GM12878 (cell line): ENCODE data around the gene CHKA. TPM values are rescaled to one million over a fixed set of nuclear protein-coding genes. Genes with fewer than 3 reads are reported as not detected.

Source experiments
- ATAC-seq: fragments of 200-7000 bp; cut with Tn5 transposase; 3 replicates; pipeline ENCODE4 v1.9.1; 2020; ENCODE audit warnings: mild to moderate bottlenecking, moderate library complexity
- BruUV-seq: library from RNA; stranded (reverse); fragments of 400-500 nt; replicated peaks from 2 replicates; lab custom pipeline; 2021; lab: Mats Ljungman, UMichigan
- CTCF ChIA-PET: fragments of 300-600 bp; sonication (Branson Sonifier 250); formaldehyde crosslinking; extraction: SDS; loops from one replicate; lab custom pipeline; 2021; ENCODE audit warnings: inconsistent platforms; lab: Yijun Ruan, JAX
- POLR2A ChIA-PET: fragments of 350-600 bp; formaldehyde crosslinking; extraction: SDS; loops from one replicate; lab custom pipeline; 2021; ENCODE audit warnings: inconsistent platforms; lab: Charles Lee
- RAD21 ChIA-PET: fragments of 300-600 bp; sonication (Branson Sonifier 250); formaldehyde crosslinking; loops from one replicate; lab custom pipeline; 2023; ENCODE audit warnings: antibody characterized with exemption; ENCODE audit not compliant: unreplicated experiment; lab: Charles Lee
- SMC1A ChIA-PET: fragments of 300-600 bp; sonication (Branson Sonifier 250); formaldehyde crosslinking; loops from one replicate; lab custom pipeline; 2023; ENCODE audit not compliant: unreplicated experiment, uncharacterized antibody; lab: Charles Lee
- DNase-seq: peaks from one replicate; pipeline ENCODE4 v3.0.0-alpha.2; 2011; ENCODE audit warnings: low read depth, low spot score
- FAIRE-seq: peaks from 3 replicates; lab custom pipeline; 2011; peaks lifted over from hg19 to GRCh38; lab: Jason Lieb, UNC
- H2AFZ ChIP-seq: 2 replicates; pipeline ENCODE4 v1.6.0; 2011; ENCODE audit warnings: low read depth, low read length, control low read depth; ENCODE audit not compliant: control insufficient read depth
- H3K27ac ChIP-seq: 2 replicates; pipeline ENCODE4 v1.5.1; 2011; ENCODE audit warnings: control low read depth; ENCODE audit not compliant: control insufficient read depth, insufficient read depth
- H3K27me3 ChIP-seq, 2 experiments: replicated peaks in 1 of 2; 2 replicates each; pipeline versions ENCODE4 v1.6.0 to v1.6.1; 2011; ENCODE audit warnings: low read length in 1 of 2; ENCODE audit not compliant: control insufficient read depth in 2 of 2, insufficient read depth in 2 of 2
- H3K36me3 ChIP-seq, 2 experiments: 2 replicates each; pipeline ENCODE4 v1.5.1; 2011; ENCODE audit warnings: low read length in 1 of 2; ENCODE audit not compliant: control insufficient read depth in 2 of 2, insufficient read depth in 2 of 2
- H3K4me1 ChIP-seq: 2 replicates; pipeline ENCODE4 v1.6.1; 2011; ENCODE audit warnings: mild to moderate bottlenecking, low read length, moderate library complexity, mixed read lengths; ENCODE audit not compliant: control insufficient read depth, insufficient read depth
- H3K4me2 ChIP-seq: 2 replicates; pipeline ENCODE4 v1.6.0; 2011; ENCODE audit warnings: control low read depth; ENCODE audit not compliant: control insufficient read depth, insufficient read depth
- H3K4me3 ChIP-seq: fragments of 200-600 bp; sonication (generic); 2 replicates; pipeline ENCODE4 v1.5.1; 2016
- H3K79me2 ChIP-seq: 2 replicates; pipeline ENCODE4 v1.6.0; 2011; ENCODE audit warnings: low read length; ENCODE audit not compliant: control insufficient read depth, insufficient read depth
- H3K9ac ChIP-seq: 2 replicates; pipeline ENCODE4 v1.8.0; 2011; ENCODE audit warnings: low read length, control low read depth, mixed read lengths; ENCODE audit not compliant: control insufficient read depth, insufficient read depth
- H3K9me3 ChIP-seq: replicated peaks from 3 replicates; pipeline ENCODE4 v1.5.1; 2011; ENCODE audit warnings: mild to moderate bottlenecking, low read length; ENCODE audit not compliant: control insufficient read depth, insufficient read depth
- H4K20me1 ChIP-seq: 2 replicates; pipeline ENCODE4 v1.6.0; 2011; ENCODE audit not compliant: control insufficient read depth, insufficient read depth
- BHLHE40 ChIP-seq, 2 experiments: fragments of 450-650 bp in 1 of 2; IDR thresholded peaks; 2 replicates each; pipeline ENCODE4 v1.6.1; 2011 to 2017; ENCODE audit warnings: low read depth in 2 of 2, borderline replicate concordance in 1 of 2, improper control_type of control experiment in 1 of 2, low read length in 1 of 2, mild to moderate bottlenecking in 1 of 2
- IKZF1 ChIP-seq: fragments of 450-650 bp; conservative IDR thresholded peaks from 2 replicates; pipeline ENCODE4 v1.6.1; 2017; ENCODE audit warnings: antibody characterized with exemption, mild to moderate bottlenecking
- MTA2 ChIP-seq: fragments of 450-650 bp; IDR thresholded peaks from 2 replicates; pipeline ENCODE4 v1.6.1; 2016; ENCODE audit warnings: low read depth, mild to moderate bottlenecking, moderate library complexity
- MYB ChIP-seq: fragments of 150-350 bp; IDR thresholded peaks from 2 replicates; pipeline ENCODE4 v1.6.1; 2014; ENCODE audit warnings: mild to moderate bottlenecking, low read depth, low read length, borderline replicate concordance
- PAX5 ChIP-seq: IDR thresholded peaks from 2 replicates; pipeline ENCODE4 v1.6.1; 2011; ENCODE audit warnings: low read depth, low read length, borderline replicate concordance
- POU2F2 ChIP-seq: IDR thresholded peaks from 3 replicates; pipeline ENCODE4 v1.6.1; 2011; ENCODE audit warnings: low read depth, mild to moderate bottlenecking, low read length, borderline replicate concordance
- TARDBP ChIP-seq: IDR thresholded peaks from 2 replicates; pipeline ENCODE4 v1.6.1; 2016; ENCODE audit warnings: borderline replicate concordance
- WGBS: methylation state at CpG from one replicate; pipeline ENCODE4 v1.1.6; 2016; ENCODE audit warnings: low lambda C conversion rate; ENCODE audit not compliant: insufficient replicate concordance, insufficient coverage; ENCODE audit errors: missing lambda C conversion rate; 5-methylcytosine and 5-hydroxymethylcytosine counted together
- in situ Hi-C: fragments of 300-500 bp; cut with MboI; formaldehyde crosslinking; loops from 9 replicates; pipeline ENCODE4 v1.14.3; 2018; ENCODE audit warnings: mixed read lengths
- intact Hi-C: fragments of 100-400 bp; cut with micrococcal nuclease; formaldehyde crosslinking; loops from one replicate; pipeline ENCODE4 v1.14.2; 2022; ENCODE audit not compliant: unreplicated experiment
- polyA plus RNA-seq, 11 experiments: library from polyadenylated mRNA; depleted of rRNA in 4 of 11; unstranded in 6 of 11; stranded (reverse) in 5 of 11; fragments of >200 nt; fragmentation: Nextera tagmentation in 4 of 11; fragmentation: Illumina TruSeq in 1 of 11; extraction: Ambion mirVana in 4 of 11; extraction: Trizol in 1 of 11; gene quantifications; 1 replicate in 1 of 11; 2 replicates in 10 of 11; pipeline versions ENCODE4 v1.2.1 to v1.2.3, GENCODE V29; 2011 to 2016; ENCODE audit warnings: inconsistent platforms in 2 of 11, missing spikeins in 2 of 11, low read depth in 1 of 11
- total RNA-seq, 4 experiments: library from RNA; depleted of rRNA in 3 of 4; stranded (reverse); fragments of >200 nt in 3 of 4; fragmentation: Illumina TruSeq in 1 of 4; extraction: Trizol in 1 of 4; gene quantifications; 2 replicates each; pipeline versions ENCODE4 v1.2.1 to v1.2.3, GENCODE V29; 2013 to 2021
- TF ChIP-seq, protein P1 (sequence below): fragments of 450-650 bp; IDR thresholded peaks from 2 replicates; pipeline ENCODE4 v1.6.1; 2016; ENCODE audit warnings: mild to moderate bottlenecking
- TF ChIP-seq, protein P2 (sequence below): fragments of 450-650 bp; IDR thresholded peaks from 2 replicates; pipeline ENCODE4 v1.6.1; 2017; ENCODE audit warnings: low read depth, mild to moderate bottlenecking, moderate library complexity
- TF ChIP-seq, protein P3 (sequence below): fragments of 450-650 bp; formaldehyde crosslinking; IDR thresholded peaks from 2 replicates; pipeline ENCODE4 v1.4.0; 2020; ENCODE audit warnings: mild to moderate bottlenecking, moderate library complexity

The CHKA gene
- total and polyA plus RNA-seq, 10 of the 15 experiments (the other 5 are each of a cell fraction or from before 2014, with no cell fraction given): 5.2 to 29.2 (median 21.2) TPM

DNA sequence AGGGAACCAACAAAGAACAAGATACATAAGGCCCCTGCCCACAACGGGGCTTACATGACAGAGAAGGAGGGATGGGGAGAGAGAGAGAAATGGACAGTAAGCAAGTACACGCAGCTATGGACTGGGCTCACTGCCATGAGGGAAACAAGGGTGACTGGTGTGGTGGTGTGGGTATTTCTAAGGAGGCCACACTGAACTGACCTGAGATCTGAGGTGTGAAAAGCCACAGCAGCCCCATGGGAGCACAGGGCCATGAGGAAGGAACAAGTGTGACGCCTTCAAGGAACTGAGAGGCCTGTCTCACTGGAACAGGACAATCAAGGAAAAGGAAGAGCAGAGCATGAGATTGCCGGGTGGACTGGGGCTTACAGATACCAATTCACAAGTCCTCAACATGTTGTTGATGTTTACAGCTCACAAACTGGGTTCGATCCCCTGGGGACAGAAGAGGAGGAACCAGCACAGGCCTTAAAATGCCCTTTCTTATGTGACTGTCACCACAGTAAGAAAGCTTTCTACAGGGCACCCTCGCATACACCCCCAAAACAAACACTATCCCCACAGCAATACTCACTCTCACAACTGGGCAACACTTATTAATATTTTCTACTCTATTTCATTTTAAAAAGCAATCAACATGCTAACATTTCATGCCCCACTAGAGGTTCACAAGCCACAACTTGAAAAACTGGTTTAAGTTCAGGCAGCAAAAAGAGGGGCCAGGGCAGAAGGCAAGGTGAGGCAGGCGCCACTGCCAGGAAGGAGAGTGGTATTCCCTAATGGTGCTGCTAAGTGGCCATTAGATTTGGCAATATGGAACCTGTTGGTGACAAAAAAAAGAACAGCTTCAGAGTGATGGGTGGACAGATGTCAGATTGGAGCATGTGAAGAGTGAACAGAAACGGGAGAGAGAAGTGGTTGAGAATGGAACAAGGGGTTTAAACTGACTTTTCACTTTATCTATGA is 43.3 kb downstream of the CHKA start:
- no peaks in the 10 kb centered on the region for H3K27me3 ChIP-seq
- H3K4me3 ChIP-seq: no peak overlapping the region
- SMC1A ChIA-PET: interaction anchor here (0.6 to 2.5 kb wide), 9 partner anchors 8 to 126 kb away, joined by 3 to 15 read pairs (median 4); no protein-coding TSS in a partner anchor
- WGBS: 45% methylated on average over 8 of the region's 8 CpGs
- H2AFZ ChIP-seq: no peak overlapping the region
- RAD21 ChIA-PET: interaction anchor here (0.7 to 1.2 kb wide), 3 partner anchors 22 to 126 kb away, joined by 3 to 6 read pairs (median 5); no protein-coding TSS in a partner anchor
- FAIRE-seq (no peak), ATAC-seq (peak; percentile 97), DNase-seq (peak; percentile 53)
- no TSS peak for BruUV-seq
- no peaks in the 10 kb centered on the region for H3K79me2 ChIP-seq
- no peaks in the 10 kb centered on the region for H4K20me1 ChIP-seq
- intact Hi-C loops: loop anchor here (2.0 kb wide), 2 partner anchors 19 to 41 kb away; no protein-coding TSS in a partner anchor
- peaks cover 15 to 22% of the 10 kb centered on the region in 2 experiments for H3K36me3 ChIP-seq
- H3K4me2 ChIP-seq: no peak overlapping the region
- CTCF ChIA-PET: interaction anchor here (0.5 to 1.5 kb wide), 10 partner anchors 10 to 220 kb away, joined by 3 to 4 read pairs (median 3); no protein-coding TSS in a partner anchor
- in situ Hi-C loops: no loop called here
- H3K27ac ChIP-seq: 0 out of 2 replicates have a peak overlapping the region, but pooled peaks have one; percentile 7
- POLR2A ChIA-PET: interaction anchor here (0.6 to 1.2 kb wide), 6 partner anchors 14 to 1951 kb away, joined by 3 to 4 read pairs (median 3); no protein-coding TSS in a partner anchor
- no peaks in the 10 kb centered on the region for H3K9me3 ChIP-seq
- H3K4me1 ChIP-seq: peaks cover 3% of the 10 kb centered on the region; the same call in 1 of the 2 replicates
- no peak overlapping the region for H3K9ac ChIP-seq
- TF ChIP-seq TARDBP (no peak), MYB (no peak), BHLHE40 (IDR thresholded peaks at IDR 0.05; ENCODE audit: borderline replicate concordance in 1 of 2, low read depth in 2 of 2, low read length in 1 of 2) (peak in 1 of 2 experiments; percentile 49; a peak in 1 of 4 replicates), IKZF1 (peak; percentile 94), POU2F2 (no peak), MTA2 (peak; percentile 71), PAX5 (peak; percentile 71; the same call in 1 of the 2 replicates)
- TF ChIP-seq, protein P1, sequence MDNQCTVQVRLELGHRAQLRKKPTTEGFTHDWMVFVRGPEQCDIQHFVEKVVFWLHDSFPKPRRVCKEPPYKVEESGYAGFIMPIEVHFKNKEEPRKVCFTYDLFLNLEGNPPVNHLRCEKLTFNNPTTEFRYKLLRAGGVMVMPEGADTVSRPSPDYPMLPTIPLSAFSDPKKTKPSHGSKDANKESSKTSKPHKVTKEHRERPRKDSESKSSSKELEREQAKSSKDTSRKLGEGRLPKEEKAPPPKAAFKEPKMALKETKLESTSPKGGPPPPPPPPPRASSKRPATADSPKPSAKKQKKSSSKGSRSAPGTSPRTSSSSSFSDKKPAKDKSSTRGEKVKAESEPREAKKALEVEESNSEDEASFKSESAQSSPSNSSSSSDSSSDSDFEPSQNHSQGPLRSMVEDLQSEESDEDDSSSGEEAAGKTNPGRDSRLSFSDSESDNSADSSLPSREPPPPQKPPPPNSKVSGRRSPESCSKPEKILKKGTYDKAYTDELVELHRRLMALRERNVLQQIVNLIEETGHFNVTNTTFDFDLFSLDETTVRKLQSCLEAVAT: peak; percentile 57; the same call in 1 of the 2 replicates
- TF ChIP-seq, protein P2, sequence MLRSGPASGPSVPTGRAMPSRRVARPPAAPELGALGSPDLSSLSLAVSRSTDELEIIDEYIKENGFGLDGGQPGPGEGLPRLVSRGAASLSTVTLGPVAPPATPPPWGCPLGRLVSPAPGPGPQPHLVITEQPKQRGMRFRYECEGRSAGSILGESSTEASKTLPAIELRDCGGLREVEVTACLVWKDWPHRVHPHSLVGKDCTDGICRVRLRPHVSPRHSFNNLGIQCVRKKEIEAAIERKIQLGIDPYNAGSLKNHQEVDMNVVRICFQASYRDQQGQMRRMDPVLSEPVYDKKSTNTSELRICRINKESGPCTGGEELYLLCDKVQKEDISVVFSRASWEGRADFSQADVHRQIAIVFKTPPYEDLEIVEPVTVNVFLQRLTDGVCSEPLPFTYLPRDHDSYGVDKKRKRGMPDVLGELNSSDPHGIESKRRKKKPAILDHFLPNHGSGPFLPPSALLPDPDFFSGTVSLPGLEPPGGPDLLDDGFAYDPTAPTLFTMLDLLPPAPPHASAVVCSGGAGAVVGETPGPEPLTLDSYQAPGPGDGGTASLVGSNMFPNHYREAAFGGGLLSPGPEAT: peak; percentile 81
- TF ChIP-seq, protein P3, sequence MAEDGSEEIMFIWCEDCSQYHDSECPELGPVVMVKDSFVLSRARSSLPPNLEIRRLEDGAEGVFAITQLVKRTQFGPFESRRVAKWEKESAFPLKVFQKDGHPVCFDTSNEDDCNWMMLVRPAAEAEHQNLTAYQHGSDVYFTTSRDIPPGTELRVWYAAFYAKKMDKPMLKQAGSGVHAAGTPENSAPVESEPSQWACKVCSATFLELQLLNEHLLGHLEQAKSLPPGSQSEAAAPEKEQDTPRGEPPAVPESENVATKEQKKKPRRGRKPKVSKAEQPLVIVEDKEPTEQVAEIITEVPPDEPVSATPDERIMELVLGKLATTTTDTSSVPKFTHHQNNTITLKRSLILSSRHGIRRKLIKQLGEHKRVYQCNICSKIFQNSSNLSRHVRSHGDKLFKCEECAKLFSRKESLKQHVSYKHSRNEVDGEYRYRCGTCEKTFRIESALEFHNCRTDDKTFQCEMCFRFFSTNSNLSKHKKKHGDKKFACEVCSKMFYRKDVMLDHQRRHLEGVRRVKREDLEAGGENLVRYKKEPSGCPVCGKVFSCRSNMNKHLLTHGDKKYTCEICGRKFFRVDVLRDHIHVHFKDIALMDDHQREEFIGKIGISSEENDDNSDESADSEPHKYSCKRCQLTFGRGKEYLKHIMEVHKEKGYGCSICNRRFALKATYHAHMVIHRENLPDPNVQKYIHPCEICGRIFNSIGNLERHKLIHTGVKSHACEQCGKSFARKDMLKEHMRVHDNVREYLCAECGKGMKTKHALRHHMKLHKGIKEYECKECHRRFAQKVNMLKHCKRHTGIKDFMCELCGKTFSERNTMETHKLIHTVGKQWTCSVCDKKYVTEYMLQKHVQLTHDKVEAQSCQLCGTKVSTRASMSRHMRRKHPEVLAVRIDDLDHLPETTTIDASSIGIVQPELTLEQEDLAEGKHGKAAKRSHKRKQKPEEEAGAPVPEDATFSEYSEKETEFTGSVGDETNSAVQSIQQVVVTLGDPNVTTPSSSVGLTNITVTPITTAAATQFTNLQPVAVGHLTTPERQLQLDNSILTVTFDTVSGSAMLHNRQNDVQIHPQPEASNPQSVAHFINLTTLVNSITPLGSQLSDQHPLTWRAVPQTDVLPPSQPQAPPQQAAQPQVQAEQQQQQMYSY (CRISPR knock-in tag): no peak
